Activated CD8-positive, alpha-beta memory T cell treated with anti-CD3 and anti-CD28 coated beads, Interleukin-2, amount 10 ng/mL, durations not matched to agents 7 days and 5 days (primary cell): ENCODE results near the gene ST3GAL4. TPM values are rescaled to one million over a fixed set of nuclear protein-coding genes. Genes with fewer than 3 reads are reported as not detected.

Experiments
- ATAC-seq: fragments of 150-1000 bp; cut with Tn5 transposase; one replicate; pipeline ENCODE4 v1.10.0; 2021; ENCODE audit warnings: moderate library complexity
- CTCF ChIA-PET: fragments of 350-600 bp; sonication (Branson Sonifier 250); formaldehyde crosslinking; loops from one replicate; lab custom pipeline; 2021; ENCODE audit warnings: antibody characterized with exemption; lab: Charles Lee
- DNase-seq: peaks from one replicate; pipeline ENCODE4 v3.0.0-alpha.2; 2020
- H3K27ac Mint-ChIP-seq: one replicate; pipeline ENCODE4 v1.8.0; 2021; ENCODE audit warnings: mild to moderate bottlenecking, mixed read lengths
- H3K27me3 Mint-ChIP-seq: one replicate; pipeline ENCODE4 v1.8.0; 2021; ENCODE audit warnings: mixed read lengths
- H3K36me3 Mint-ChIP-seq: one replicate; pipeline ENCODE4 v1.8.0; 2021; ENCODE audit warnings: mild to moderate bottlenecking, mixed read lengths
- H3K4me1 Mint-ChIP-seq: one replicate; pipeline ENCODE4 v1.8.0; 2021; ENCODE audit warnings: mixed read lengths
- H3K4me3 Mint-ChIP-seq: one replicate; pipeline ENCODE4 v1.8.0; 2021; ENCODE audit warnings: mild to moderate bottlenecking, moderate library complexity, mixed read lengths
- H3K9me3 Mint-ChIP-seq: one replicate; pipeline ENCODE4 v1.8.0; 2022; ENCODE audit warnings: low read depth, mixed read lengths
- total RNA-seq, 2 experiments: library from RNA; stranded (reverse); gene quantifications; one replicate each; pipeline ENCODE4 v1.2.3, GENCODE V29; 2021

The ST3GAL4 gene
- total RNA-seq, 2 experiments from 2014 or later: 8.8 to 11.5 TPM

DNA sequence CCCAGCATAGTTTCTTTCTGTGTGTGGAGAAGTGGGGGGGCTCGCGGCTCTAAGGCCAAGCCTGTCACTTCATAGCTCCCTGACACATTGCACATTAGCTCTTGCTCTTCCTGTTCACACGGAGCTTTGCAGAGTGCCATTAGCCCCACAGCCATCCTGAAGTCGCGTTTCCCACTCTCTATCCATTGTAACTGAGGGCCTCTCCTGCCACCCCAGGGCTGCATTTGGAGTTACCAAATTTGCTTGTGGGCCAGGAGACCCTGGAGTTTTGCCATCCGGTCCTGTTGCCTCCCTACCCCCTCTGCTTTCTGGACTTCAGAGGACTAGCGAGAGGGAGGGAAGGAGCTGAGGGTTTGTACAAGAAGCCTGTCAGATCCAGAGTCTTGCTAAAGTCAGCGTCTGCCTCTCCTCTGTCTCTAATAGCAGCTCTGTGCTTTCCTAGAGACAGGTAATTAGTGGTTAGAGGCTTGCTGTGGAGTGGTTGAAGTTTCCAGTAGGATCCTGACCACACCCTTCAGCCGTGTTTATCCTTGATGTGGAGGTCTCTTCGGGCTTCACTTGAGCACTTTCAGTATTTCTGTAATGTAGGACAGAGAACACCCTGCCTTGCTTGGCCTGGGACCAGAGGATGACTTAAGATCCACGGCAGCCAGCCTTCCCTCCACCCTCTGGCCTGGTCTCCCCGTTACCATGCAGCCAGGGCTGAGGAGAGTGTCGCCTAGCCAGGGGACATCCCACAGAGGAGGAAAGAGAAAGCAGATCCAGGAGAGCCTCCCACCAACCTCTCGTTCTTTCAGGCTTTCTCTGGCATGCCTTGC is 37.5 kb upstream of the ST3GAL4 start:
- Mint-ChIP-seq H3K4me3 (peak overlapping the region; percentile 34), H3K27me3 (no peaks in the 10 kb centered on the region), H3K9me3 (no peaks in the 10 kb centered on the region), H3K36me3 (peaks cover 27% of the 10 kb centered on the region), H3K4me1 (peaks cover 43% of the 10 kb centered on the region), H3K27ac (peak overlapping the region; percentile 88)
- CTCF ChIA-PET: interaction anchor here (0.9 to 3.1 kb wide), 11 partner anchors 8 to 163 kb away, joined by 3 to 24 read pairs (median 9); partner anchors contain the start of genes DCPS and ST3GAL4
- ATAC-seq (peak; percentile 71), DNase-seq (peak; percentile 70)

- peak; percentile 83 for ATAC-seq
- H3K36me3 Mint-ChIP-seq: peaks cover 27% of the 10 kb centered on the region
- no peaks in the 10 kb centered on the region for H3K27me3 Mint-ChIP-seq
- CTCF ChIA-PET: interaction anchor here (0.8 to 3.1 kb wide), 11 partner anchors 9 to 162 kb away, joined by 3 to 24 read pairs (median 9); partner anchors contain the start of genes DCPS and ST3GAL4
- H3K9me3 Mint-ChIP-seq: no peaks in the 10 kb centered on the region
- peak overlapping the region; percentile 34 for H3K4me3 Mint-ChIP-seq
- peak overlapping the region; percentile 88 for H3K27ac Mint-ChIP-seq
- DNase-seq: peak; percentile 68
- H3K4me1 Mint-ChIP-seq: peaks cover 40% of the 10 kb centered on the region
Measured at GRCh38 chr11:126318574-126319373, 36.7 kb upstream of the ST3GAL4 start.

DNA sequence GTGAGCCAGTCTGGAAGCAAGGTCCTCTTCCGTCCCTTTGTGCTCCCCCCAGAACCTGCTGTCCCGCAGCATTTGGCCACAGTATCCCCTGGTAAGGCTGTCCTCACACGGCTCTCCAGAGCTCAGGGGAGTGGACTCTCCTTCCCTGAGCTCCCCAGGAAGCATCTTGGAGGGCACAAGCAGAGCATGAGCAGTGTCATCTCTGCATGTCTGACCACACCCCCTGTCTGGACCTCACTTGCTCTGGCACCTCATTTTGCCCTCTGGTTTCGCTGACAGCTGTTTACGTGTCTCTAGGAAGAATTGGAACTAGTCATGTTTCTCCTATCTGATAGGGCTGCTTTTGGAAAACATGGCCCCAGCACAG is 36.1 kb upstream of the ST3GAL4 start:
- ATAC-seq: no peak
- Mint-ChIP-seq H3K4me1 (peaks cover 36% of the 10 kb centered on the region), H3K36me3 (peaks cover 23% of the 10 kb centered on the region), H3K9me3 (no peaks in the 10 kb centered on the region), H3K27ac (peak overlapping the region; percentile 88), H3K4me3 (no peak overlapping the region), H3K27me3 (no peaks in the 10 kb centered on the region)
- CTCF ChIA-PET: interaction anchor here (0.8 to 3.1 kb wide), 8 partner anchors 9 to 161 kb away, joined by 3 to 24 read pairs (median 11); partner anchors contain the start of genes DCPS and ST3GAL4
- DNase-seq: no peak

DNA sequence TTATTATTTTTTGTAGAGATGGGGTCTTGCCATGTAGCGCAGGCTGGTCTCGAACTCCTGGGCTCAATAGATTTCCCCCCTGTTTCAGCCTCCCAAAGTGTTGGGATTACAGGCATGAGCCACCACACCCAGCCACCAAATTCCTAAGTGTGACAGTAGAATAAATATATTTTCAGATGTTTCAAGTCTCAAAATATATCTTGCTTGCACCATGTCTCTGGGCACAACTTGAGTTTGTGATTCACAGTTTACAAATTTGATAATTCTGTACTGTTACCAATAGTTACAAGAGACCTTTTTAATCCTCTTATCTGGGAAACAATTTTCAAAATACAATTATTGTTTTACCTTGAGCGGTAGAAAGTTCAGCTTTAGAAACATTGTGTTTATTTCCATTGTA is 32.5 kb upstream of the ST3GAL4 start:
- Mint-ChIP-seq H3K9me3 (no peaks in the 10 kb centered on the region), H3K4me3 (no peak overlapping the region), H3K4me1 (peaks cover 23% of the 10 kb centered on the region), H3K27me3 (no peaks in the 10 kb centered on the region), H3K36me3 (peaks cover 8% of the 10 kb centered on the region), H3K27ac (no peak overlapping the region)
- no peak for ATAC-seq
- no peak for DNase-seq
- CTCF ChIA-PET: interaction anchor here (0.7 to 1.1 kb wide), 3 partner anchors 12 to 39 kb away, joined by 3 to 4 read pairs (median 3); no protein-coding TSS in a partner anchor

- ATAC-seq: no peak
- no peak overlapping the region for H3K4me3 Mint-ChIP-seq
Measured at GRCh38 chr11:126327281-126328000, 28.0 kb upstream of the ST3GAL4 start.

DNA sequence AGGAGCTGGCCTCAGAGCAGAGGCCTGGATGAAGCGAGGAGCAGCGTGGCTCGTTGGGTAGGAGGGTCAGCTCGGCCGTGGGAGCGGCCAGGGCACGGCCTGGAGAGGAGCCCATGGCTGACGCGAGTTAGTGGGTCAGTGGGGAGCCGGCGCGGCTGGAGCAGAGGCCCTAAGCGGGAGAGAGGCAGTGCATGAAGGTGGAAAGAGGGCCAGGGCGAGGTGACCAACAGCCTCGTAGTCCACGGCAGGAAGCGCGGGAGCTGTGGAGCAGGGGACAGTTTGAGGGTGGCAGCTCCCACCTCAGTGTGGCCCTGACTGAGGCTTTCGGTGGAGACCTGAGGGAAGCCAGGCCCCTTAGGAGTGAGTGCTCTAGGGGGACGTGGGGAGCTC is 27.5 kb upstream of the ST3GAL4 start:
- H3K27ac Mint-ChIP-seq: no peak overlapping the region
- H3K4me3 Mint-ChIP-seq: no peak overlapping the region
- peaks cover 25% of the 10 kb centered on the region for H3K4me1 Mint-ChIP-seq
- CTCF ChIA-PET: interaction anchor here (1.2 to 3.6 kb wide), 4 partner anchors 9 to 28 kb away, joined by 3 to 24 read pairs (median 8); partner anchors contain the start of gene ST3GAL4
- ATAC-seq: no peak
- H3K27me3 Mint-ChIP-seq: no peaks in the 10 kb centered on the region
- H3K9me3 Mint-ChIP-seq: no peaks in the 10 kb centered on the region
- H3K36me3 Mint-ChIP-seq: peaks cover 10% of the 10 kb centered on the region
- no peak for DNase-seq

More at GRCh38 chr11:126327281-126328000, 28.0 kb upstream of the ST3GAL4 start:
- no peak overlapping the region for H3K27ac Mint-ChIP-seq
- peaks cover 24% of the 10 kb centered on the region for H3K4me1 Mint-ChIP-seq
- no peak for DNase-seq
- no peaks in the 10 kb centered on the region for H3K27me3 Mint-ChIP-seq
- peaks cover 7% of the 10 kb centered on the region for H3K36me3 Mint-ChIP-seq
- CTCF ChIA-PET: interaction anchor here (1.2 to 3.6 kb wide), 2 partner anchors 9 to 10 kb away, joined by 3 to 24 read pairs; no protein-coding TSS in a partner anchor
- H3K9me3 Mint-ChIP-seq: no peaks in the 10 kb centered on the region

DNA sequence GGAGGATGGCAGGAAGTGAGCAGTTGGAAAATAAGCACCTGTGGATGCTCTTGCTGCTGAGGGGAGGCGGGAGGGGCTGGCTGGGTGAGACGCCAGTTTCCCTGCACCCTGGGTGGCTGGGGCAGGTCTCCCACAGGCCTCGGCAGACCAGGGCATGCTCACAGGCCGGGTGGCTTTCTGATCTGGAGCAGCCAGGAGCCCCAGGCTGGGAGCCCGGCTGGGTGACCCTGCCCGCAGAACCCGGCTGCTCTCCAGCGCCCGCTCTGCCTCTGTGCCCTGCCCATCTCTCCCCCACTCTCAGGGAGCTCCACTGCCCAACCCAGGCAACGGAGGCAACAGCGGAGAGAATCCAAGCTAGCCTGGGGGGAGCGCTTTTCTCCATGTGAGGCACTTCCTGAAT is 27.0 kb upstream of the ST3GAL4 start:
- Mint-ChIP-seq H3K4me1 (peaks cover 25% of the 10 kb centered on the region), H3K36me3 (peaks cover 10% of the 10 kb centered on the region), H3K9me3 (no peaks in the 10 kb centered on the region), H3K27me3 (no peaks in the 10 kb centered on the region), H3K27ac (peak overlapping the region; percentile 88), H3K4me3 (no peak overlapping the region)
- CTCF ChIA-PET: interaction anchor here (1.2 to 3.6 kb wide), 4 partner anchors 9 to 28 kb away, joined by 3 to 24 read pairs (median 8); partner anchors contain the start of gene ST3GAL4
- ATAC-seq (no peak), DNase-seq (no peak)

GRCh38 chr11:126328938-126329643 is 26.4 kb upstream of the ST3GAL4 start:
- Mint-ChIP-seq H3K27ac (peak overlapping the region; percentile 88), H3K36me3 (peaks cover 13% of the 10 kb centered on the region), H3K4me3 (no peak overlapping the region), H3K27me3 (no peaks in the 10 kb centered on the region), H3K4me1 (peaks cover 25% of the 10 kb centered on the region), H3K9me3 (no peaks in the 10 kb centered on the region)
- DNase-seq (no peak), ATAC-seq (peak; percentile 9)
- CTCF ChIA-PET: interaction anchor here (1.2 to 3.6 kb wide), 5 partner anchors 8 to 152 kb away, joined by 3 to 24 read pairs (median 7); partner anchors contain the start of gene ST3GAL4

GRCh38 chr11:126329644-126330211 is 25.8 kb upstream of the ST3GAL4 start:
- CTCF ChIA-PET: interaction anchor here (1.3 to 3.6 kb wide), 4 partner anchors 11 to 151 kb away, joined by 4 to 24 read pairs (median 8); partner anchors contain the start of gene ST3GAL4
- H3K36me3 Mint-ChIP-seq: peaks cover 13% of the 10 kb centered on the region
- DNase-seq (peak; percentile 78), ATAC-seq (peak; percentile 84)
- H3K27ac Mint-ChIP-seq: peak overlapping the region; percentile 88
- no peaks in the 10 kb centered on the region for H3K9me3 Mint-ChIP-seq
- H3K27me3 Mint-ChIP-seq: no peaks in the 10 kb centered on the region
- H3K4me1 Mint-ChIP-seq: peaks cover 26% of the 10 kb centered on the region
- peak overlapping the region; percentile 3 for H3K4me3 Mint-ChIP-seq

DNA sequence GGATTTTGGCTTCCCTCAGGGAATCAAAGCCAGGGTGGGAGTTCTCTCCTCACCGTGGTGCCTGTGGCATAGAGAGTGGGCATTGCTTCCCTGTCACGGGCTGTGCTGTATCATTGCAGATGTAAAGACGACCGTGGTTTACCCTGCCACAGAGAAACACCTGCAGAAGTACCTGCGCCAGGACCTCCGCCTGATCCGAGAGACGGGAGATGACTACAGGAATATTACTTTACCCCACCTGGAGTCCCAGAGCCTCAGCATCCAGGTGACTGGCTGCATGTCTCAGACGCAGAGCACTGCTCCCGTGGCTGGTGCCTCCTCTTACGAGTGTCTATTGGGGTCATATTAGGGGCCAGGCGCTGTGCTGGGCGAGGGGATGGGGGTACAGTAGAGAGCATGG is 24.2 kb upstream of the ST3GAL4 start:
- Mint-ChIP-seq H3K4me1 (peaks cover 33% of the 10 kb centered on the region), H3K4me3 (no peak overlapping the region), H3K36me3 (peaks cover 14% of the 10 kb centered on the region), H3K27ac (no peak overlapping the region), H3K9me3 (no peaks in the 10 kb centered on the region), H3K27me3 (no peaks in the 10 kb centered on the region)
- CTCF ChIA-PET: no interaction called here
- DNase-seq (no peak), ATAC-seq (no peak)

- peaks cover 40% of the 10 kb centered on the region for H3K4me1 Mint-ChIP-seq
- DNase-seq: no peak
- CTCF ChIA-PET: no interaction called here
Measured at GRCh38 chr11:126332221-126332711, 23.2 kb upstream of the ST3GAL4 start.

More at GRCh38 chr11:126332221-126332711, 23.2 kb upstream of the ST3GAL4 start:
- H3K9me3 Mint-ChIP-seq: no peaks in the 10 kb centered on the region
- ATAC-seq: peak; percentile 54
- no peaks in the 10 kb centered on the region for H3K27me3 Mint-ChIP-seq
- H3K27ac Mint-ChIP-seq: no peak overlapping the region
- peaks cover 14% of the 10 kb centered on the region for H3K36me3 Mint-ChIP-seq
- H3K4me3 Mint-ChIP-seq: no peak overlapping the region
